ENCODE results near the gene PRR23C.
"Not testable (repeated sequence)": the region's sequence is repeated elsewhere in the genome, so short reads cannot be mapped to it uniquely, and the experiment has no call there.

PRR23C gene

DNA sequence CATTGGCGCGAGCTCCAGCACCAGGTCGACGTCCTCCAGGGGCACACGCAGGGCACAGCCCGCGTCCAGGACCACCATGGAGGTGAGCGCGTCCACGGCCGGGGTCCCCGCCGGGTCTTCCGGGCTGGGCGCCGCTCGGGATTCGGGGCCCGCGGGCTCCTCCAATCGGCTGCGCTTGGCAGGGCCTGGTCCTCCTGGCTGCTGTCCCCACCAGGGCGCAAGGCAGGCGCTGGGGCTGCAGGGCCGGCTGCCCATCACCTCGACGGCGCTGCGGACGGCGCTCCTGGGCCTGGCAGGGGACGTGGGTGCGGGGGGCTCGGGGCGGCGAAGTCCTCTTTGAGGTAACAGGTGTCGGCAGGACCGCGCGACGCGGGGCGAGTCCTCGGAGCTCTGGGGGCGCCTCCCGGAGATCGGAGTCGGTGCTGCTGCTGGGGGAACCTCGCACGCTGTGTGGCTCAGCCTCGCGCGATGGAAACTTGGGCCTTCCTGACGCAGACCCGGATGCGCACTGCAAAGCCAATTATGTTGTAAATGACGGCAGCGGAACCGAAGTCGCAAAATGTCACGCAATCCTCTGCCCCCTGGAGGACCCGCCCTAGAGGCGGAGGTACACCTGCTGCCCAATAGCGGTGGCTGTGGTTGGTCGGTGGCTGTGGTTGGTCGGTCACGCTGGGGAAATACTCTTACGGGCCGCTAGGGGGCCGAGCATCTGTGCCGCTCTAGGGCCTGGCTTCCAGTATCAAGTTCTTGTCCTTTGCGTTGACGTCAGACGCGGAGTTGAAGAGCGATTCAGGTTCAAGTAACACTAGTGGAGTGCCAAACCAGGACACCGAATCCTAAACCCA lies at the start of gene PRR23C:
TSS of gene PRR23C (minus strand) at position 527 of the 845 bp plus-strand sequence. CDS start at position 255, 272 bp downstream.
- DNase-seq, result no peak

DNA sequence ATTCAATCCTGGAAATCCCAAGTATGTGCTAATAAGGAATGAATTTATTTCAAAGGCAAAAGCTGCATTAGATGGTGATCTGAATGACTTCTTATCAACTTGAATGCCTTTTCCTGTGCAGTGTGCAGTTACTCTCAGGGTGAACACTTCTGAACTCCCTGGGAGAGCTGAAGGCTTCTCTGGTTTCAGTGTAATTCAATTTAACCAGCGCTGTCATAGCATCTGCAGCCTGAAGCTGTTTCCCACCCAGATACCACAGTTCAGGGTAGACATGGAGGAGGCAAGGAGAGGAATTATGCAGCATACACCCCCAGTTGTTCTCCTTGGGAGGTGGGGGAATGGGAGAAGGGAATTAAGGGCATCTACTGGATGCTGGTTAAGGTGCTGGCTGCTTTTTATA lies 49.1 kb upstream of the PRR23C start:
- DNase-seq, result no peak

DNA sequence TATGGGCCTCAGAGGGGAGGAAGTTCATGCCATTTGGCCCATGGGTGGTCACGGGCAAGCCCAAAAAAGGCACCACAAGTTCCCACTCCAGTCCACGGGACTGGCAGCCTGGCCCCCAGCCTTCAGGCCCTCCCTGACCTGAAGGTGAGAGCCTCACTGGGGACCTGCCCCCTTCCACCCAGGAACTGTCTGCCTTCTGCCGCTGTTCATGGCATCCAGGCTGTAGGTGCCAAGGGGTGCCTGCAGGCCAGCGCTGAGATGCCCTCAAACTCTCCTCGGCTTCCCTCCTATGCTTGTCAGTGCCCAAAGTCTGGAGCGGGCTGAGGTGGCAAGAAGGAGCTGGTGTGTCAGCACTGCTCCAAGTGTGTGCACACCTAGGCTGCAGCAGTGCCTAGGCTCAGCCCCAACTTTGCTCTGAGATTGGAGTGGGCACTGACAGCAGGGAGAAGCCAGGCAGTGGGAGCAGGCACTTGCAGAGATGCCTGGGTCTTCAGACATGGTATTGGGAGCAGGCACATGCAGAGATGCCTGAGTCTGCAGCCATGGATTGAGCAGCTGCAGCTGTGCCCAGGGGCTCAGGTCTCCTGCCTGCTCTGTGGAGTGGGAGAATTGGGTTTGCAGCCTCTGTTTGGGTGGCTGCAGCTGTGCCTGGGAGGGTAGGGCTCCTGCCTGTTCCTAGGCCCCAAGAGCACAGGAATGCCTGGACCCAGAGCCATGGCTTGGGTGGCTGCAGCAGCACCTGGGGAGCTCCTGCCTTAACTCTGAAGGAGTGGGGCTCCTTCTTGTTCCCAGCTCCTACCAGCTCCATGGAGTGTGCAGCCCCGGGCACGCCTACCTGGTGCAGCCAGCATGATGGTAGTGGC lies 44.0 kb upstream of the PRR23C start:
- DNase-seq, result no peak

DNA sequence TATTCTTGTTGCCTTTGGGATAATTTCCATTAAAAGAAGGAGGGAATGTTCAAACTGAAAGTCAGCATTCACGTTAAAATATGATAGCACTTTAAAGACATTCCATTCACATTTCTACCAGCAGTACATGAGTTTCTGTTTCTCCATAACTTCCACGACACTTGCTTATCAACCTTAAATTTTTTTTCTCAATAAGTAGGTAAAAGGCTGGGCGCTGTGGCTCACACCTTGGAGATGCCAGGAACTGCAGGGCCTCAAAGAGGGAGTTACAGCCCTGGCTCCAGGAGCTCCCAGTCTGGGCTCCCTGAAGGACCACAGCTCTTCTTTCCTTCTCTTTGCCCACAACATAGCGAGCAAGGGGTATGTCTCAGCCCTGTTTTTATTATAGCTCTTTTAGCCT lies 42.9 kb upstream of the PRR23C start:
- DNase-seq, result no peak

DNA sequence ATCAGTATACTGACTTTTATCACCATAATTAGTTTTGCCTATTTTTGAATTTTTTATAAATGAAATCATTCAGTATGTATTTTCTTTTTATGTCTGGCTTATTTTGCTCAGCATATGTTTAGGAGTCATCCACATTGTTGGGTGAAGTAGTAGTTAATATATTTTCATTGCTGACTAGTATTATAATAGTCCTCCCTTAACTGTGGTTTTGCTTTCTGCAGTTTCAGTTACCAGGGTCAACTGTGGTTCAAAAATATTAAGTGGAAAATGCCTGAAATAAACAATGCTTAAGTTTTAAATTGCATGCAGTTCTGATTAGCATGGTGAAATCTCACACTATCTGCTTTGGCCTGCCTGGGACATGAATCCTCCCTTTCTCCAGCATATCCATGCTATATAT lies 39.5 kb upstream of the PRR23C start:
- DNase-seq, result no peak

DNA sequence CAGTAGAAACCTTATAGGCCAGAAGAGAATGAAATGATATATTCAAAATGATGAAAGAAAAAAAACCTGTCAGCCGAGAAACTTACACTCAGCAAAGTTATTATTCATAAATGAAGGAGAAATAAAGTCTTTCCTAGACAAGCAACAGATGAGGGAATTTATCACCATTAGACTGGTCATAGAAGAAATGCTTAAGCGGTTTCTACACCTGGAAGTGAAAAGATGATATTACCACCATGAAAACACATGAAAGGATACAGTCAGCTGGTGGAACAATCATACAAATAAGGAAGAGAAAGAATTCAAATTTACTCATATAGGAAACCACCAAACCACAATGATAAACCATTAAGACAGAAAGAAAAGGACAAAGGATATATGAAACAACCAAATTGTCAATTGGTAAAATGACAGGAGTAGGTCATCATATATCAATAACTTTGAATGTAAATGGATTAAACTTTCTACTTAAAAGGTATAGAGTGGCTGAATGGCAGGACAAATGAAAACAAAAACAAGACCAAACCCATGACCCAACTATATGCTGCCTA lies 29.9 kb upstream of the PRR23C start:
- no peak for DNase-seq

DNA sequence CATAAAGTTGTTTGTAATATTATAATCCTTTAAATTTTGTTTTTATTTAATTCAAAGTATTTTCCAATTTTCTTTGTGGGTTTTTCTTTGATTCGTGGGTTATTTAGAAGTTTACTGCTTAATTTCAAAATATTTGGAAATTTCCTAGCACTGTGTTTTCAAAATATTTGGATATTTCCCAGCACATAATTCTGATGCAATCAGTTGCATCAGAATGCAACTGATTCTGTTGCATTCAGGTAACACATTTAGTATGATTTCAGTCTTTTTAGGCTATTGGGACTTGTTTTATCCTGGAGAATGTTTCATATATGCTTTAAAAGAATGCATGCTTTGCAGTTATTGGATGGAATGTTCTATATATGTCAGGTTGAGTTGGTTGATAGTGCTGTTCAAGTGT lies 18.2 kb upstream of the PRR23C start:
- no peak for DNase-seq

DNA sequence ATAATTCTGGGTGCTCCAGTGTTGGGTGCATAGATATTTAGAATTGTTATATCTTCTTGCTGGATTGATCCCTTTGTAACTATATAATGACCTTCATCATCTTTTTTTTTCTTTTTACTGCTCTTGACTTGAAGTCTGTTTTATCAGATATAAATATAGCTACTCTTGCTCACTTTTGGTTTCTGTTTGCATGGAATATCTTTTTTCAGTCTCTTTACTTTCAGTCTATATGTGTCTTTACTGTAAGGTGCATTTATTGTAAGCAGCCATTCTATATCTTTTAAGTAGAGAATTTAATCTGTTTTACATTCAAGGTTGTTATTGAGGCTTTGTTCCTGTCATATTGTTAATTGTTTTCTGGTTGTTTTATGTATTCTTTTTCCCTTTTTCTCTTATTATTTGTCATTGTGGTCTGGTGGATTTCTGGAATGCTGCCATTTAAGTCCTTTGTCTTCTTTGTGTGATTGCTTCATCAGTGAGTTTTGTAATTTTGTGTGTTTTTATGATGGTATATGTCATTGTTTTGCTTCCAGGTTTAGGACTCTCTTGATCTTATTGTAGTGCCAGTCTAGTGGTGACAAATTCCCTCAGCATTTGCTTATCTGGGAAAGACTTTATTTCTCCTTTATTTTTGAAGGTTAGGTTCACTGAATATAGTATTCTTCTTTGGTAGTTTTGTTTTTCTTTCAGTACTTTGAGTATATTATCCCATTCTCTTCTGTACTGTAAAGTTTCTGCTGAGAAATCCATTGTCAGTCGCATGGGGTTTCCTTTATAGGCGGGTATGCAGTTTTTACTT lies 8.3 kb upstream of the PRR23C start:
- no peak for DNase-seq

DNA sequence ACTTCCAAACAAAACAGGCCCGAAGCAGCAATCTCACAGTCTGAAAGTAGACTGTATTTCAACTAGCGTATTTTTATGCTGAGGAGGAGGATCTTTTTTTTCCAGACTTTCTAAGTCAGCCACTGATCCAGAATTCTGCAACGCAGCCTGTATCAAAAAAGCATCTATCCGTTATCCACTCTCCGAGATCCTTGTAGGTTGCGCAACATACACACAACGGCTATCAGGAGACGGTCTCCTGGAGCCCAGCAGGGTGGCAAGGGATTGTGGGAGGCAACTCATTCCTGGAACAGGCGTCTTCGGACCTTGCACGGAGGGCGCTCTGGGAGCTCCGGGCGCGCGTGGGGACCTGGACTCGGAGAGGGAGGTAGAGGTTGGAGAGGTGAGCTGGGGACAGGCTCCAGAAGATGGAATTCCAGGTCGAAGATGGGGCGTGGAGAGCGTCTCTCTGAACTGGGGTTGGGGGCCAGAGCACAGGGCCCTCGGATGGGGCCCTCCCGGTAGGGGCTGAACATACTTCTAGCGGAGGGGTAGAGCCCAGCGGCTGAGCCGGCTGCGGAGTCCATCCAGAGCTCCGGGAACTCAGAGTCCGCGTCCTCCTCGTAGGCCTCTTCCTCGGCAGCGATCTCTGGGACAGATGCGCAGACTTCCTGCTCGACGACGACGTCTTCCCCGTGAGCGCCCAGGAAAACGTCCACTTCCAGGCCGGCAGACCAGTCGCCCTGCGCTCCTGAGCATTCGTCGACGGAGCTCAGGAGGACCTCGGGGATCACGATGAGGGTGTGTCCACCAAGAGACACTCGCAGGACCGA lies 932 bp downstream of the PRR23C start:
- DNase-seq, result no peak

DNA sequence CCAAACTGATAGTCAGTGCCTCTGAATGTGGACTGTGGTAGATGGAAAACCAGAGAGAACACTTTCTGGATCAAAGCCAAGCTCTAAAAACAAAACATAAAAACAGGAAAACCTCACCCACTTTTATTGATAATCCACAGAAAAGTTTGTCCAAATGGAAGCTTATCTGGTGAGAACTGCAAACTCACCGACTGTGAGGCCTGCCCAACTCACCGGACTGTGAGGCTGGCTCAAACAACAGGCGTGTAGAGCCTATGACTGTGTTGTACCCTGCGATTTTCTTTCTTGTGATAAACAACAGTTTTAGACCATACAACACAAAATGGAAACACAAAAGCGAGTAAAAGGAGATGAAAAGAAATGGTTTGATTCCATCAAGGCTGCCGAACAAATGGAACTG lies 7.2 kb downstream of the PRR23C start:
- no peak for DNase-seq

DNA sequence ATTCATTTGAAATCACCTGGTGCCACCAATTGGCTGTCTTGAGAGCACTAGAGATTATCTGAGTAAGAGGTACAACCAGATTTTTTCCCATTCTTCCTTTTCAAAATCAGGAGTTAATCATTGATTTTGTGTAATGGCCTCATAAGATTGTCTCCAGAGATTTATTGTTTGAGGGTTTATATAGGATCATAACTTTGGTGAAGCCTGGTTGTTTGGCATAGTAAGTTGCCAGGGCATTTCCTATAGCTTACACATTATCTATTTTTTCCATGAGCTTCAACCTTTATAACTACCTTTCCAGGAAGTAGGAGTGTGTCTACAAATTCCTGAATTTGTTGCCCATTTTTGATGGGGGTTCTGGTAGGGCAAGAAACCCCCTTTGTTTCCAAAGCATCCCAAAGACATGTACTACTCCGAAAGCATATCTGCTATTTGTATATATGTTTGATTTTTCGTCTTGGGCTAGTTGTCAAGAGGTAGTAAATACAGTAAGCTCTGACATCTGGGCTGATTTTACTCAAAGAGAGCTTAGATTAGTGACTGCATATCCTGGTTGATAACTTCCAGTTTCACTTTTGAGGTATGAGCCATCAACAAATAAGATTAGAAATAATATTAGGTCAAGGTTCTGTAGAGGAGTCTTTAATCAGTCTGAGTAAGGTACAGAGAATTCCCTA lies 12.2 kb downstream of the PRR23C start:
- no peak for DNase-seq

DNA sequence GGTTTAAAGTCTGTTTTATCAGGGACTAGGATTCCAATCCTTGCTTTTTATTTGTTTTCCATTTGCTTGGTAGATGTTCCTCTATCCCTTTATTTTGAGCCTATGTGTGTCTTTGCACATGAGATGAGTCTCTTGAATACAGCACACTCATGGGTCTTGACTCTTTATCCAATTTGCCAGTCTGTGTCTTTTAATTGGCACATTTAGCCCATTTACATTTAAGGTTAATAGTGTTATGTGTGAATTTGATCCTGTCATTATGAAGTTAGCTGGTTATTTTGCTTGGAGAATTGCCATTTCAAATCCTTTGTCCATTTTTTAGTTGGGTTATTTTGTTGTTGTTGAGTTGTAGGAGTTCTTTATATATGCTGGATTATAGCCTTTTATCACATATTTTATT lies 14.1 kb downstream of the PRR23C start:
- not testable (repeated sequence) for DNase-seq

DNA sequence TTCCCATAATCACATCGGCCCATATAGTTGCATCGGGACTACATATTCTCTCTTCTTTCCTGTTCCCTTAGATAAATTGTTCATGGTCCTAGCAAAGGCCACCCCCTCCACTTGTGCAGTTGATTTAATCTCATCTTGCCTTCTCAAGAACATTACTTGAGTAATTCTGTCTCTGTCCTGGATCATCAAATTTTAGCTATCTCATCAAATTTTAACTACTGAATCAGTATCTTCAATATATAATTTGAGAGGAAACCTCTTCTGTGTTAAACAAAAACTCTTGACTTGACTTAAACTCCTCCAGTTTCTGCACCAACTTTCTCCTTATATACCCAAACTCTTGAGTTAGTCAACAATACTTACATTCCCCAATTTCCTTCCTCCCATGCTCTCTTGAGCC lies 19.7 kb downstream of the PRR23C start:
- DNase-seq, result no peak

DNA sequence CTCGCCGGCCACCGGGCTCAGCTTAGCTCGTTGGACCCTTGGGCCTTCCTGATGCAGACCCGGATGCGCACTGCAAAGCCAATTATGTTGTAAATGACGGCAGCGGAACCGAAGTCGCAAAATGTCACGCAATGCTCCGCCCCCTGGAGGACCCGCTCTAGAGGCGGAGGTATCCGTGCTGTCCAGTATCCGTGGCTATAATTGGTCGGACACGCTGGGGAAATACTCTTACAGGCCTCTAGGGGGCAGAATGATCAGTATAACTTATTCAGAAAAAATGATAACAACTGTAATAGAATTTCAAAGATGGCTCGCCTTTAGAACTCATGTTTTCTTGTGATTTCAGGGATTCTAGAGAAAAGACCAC lies 23.8 kb downstream of the PRR23C start, which contains the start of gene PRR23B:
TSS of gene PRR23B (minus strand) at position 59 of the 367 bp plus-strand sequence. CDS start 265 bp downstream, outside the sequence.
- no peak for DNase-seq

DNA sequence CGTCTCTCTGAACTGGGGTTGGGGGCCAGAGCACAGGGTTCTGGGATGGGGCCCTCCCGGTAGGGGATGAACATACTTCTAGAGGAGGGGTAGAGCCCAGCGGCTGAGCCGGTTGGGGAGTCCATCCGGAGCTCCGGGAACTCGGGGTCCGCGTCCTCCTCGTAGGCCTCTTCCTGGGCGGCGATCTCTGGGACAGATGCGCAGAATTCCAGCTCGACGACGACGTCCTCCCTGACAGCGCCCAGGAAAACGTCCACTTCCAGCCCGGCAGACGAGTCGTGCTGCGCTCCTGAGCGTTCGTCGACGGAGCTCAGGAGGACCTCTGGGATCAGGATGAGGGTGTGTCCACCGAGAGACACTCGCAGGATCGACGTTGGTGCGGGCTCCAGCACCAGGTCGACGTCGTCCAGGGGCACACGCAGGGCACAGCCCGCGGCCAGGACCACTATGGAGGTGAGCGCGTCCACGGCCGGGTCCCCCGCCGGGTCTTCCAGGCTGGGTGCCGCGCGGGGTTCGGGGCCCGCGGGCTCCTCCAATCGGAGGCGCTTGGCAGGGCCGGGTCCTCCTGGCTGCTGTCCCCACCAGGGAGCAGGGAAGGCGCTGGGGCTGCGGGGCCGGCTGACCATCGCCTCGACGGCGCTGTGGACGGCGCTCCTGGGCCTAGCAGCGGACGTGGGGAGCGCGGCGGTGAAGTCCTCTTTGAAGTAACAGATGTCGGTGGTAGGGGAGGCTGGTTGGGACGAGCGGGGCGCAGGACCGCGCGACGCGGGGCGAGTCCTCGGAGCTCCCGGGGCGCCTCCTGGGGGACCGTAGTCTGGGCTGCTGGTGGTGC lies 24.4 kb downstream of the PRR23C start:
- no peak for DNase-seq

DNA sequence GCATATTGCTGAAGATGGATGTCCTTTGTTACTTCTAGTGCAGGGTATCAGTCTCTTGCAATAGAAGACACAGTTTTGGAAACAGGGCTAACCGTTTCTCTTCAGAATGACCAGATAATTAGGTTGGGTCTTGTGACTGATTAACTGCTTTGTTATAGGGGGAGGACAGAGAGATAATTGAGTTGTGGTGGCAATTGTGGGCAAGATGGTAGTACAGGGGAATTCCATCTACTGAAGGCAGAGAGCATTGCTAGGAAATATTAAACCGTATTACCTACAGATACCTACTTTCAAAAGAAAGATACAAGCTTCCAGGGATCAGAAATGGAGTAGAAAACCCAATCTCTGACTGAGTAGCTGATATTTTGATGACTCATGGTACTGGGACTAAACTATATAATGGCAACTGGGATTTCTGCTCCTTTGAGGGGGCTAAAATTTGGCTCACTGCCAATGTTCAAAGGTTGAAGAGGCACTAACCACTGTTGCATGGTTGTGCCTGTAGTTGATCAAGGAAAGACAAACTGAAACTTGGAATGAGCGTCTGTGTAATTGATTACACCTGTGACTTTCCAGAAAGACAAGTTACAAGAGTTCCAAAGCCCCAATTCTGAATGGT lies 28.2 kb downstream of the PRR23C start:
- DNase-seq, result no peak

DNA sequence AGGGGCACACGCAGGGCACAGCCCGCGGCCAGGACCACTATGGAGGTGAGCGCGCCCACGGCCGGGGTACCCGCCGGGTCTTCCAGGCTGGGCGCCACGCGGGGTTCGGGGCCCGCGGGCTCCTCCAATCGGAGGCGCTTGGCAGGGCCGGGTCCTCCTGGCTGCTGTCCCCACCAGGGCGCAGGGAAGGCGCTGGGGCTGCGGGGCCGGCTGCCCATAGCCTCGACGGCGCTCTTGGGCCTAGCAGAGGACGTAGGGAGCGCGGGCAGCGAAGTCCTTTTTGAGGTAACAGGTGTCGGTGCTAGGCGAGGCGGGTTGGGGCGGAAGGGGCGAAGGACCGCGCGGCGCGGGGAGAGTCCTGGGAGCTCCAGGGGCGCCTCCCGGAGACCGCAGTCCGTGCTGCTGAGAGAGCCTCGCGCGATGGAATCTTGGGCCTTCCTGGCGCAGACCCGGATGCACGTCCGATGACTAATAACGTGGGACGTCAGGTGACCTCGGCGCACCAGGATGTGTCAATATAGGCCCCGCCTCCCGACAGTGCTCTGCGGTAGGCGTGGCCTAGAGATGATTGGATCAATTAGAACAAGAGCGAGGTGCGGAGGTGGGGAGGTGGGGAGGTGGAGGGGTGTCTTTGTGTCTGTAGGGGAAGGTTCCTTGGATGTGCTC lies 38.5 kb downstream of the PRR23C start, which contains the start of gene PRR23A:
TSS of gene PRR23A (minus strand) at position 218 of the 666 bp plus-strand sequence. CDS start at position 218, 0 bp downstream.
- no peak for DNase-seq

DNA sequence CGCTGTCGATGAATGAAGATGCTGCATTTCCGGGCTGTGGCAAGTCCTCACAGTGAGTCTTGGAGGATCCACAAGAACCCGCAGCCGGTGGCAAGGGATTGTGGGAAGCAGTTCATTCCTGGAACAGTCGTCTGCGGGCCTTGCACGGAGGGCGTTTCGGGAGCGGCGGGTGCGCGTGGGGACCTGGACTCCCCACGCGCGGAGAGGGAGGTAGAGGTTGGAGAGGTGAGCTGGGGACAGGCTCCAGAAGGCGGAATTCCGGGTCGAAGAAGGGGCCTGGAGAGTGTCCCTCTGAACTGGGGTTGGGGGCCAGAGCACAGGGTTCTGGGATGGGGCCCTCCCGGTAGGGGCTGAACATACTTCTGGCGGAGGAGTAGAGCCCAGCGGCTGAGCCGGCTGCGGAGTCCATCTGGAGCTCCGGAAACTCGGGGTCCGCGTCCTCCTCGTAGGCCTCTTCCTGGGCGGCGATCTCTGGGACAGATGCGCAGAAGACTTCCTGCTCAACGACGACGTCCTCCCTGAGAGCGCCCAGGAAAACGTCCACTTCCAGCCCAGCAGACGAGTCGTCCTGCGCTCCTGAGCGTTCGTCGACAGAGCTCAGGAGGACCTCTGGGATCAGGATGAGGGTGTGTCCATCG lies 39.2 kb downstream of the PRR23C start:
- no peak for DNase-seq

DNA sequence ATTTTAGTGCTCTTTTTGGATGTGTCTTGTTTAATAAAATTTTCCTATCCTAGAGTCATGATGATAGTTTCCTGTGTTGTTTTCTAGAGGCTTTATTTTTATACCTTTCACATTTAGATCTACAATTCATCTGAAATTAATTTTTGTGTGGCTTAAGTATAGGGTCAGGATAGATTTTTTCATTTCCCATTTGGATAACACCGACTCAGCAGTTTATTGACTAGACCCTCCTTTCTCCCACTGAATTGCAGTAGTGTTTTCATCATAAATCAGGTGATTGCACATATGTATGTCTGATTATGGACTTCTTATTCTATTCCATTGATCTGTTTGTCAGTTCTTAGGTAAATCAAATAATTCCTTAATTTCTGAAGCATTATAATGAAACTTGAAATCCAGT lies 49.0 kb downstream of the PRR23C start:
- no peak for DNase-seq
